NCI-H345 (cell line): ENCODE results near the gene RASA2.
"Not testable (repeated sequence)": the region's sequence is repeated elsewhere in the genome, so short reads cannot be mapped to it uniquely, and the experiment has no call there.

Experiments used
- DNase-seq: peaks from one replicate; lab custom pipeline; 2025; lab: John Stamatoyannopoulos, UW

Gene RASA2

GRCh38 chr3:141498598-141499223, 11.9 kb downstream of the RASA2 start:
- DNase-seq: no peak

GRCh38 chr3:141499284-141499683, 12.5 kb downstream of the RASA2 start:
- DNase-seq: no peak

DNA sequence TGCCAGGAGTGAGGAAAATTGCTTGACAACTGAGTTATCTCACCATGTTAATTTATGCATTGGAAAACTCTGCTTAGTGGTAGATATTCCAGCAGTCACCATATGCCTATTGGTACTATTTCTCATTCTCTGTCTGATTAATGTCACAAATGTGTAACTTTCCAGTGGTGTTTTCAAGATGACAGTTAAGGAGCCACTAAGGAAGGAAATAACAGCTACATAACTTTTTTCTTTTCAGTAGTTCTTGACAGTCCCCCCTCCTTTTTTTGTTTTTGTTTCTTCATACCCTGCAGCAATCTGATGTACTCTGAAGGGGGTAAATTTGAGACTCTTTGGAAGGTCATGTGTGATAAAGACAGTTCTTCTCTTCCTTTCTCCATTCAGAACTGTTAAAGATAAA, 13.1 kb downstream of the RASA2 start:
- DNase-seq: no peak

DNA sequence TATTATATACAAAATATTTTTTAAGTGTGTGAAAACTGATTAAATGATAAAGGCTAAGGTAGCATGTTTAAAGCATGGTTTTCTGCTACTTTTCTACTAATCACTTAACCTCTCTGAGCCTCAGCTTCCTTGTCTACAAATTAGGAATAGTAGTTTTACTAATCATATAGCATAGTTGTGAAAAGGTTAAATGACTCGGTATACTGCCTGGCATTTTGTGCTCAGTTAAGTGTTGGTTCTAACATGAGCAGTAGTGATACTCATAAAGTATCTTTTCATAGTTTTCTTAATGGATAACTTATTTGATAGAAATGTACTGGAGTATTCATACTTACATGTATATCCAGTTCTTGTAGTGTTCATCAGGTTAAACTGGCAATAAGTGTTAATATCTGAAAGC, 13.6 kb downstream of the RASA2 start:
- DNase-seq: no peak

DNA sequence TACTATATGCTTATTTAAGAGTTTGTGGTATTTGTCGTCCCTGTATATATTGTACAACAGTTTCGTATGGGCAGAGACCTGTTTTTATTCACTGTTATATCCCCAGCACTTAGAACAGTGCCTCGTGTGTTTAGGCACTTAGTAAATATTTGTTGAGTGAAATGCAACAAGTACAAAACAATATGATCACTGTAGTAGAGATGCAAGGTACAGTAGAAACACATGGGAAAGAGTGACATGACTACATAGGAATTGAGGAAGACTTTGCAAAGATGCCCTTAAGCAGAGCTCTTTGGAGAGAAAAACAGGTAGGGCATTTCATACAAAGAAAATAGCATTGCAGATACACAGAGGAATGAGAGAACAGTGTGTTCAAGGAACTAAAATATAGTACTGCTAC, 18.3 kb downstream of the RASA2 start:
- no peak for DNase-seq

GRCh38 chr3:141506071-141506470, 19.2 kb downstream of the RASA2 start:
- no peak for DNase-seq

- DNase-seq: no peak
Observed at GRCh38 chr3:141507392-141508066, 20.7 kb downstream of the RASA2 start.

GRCh38 chr3:141508067-141508436, 21.2 kb downstream of the RASA2 start:
- DNase-seq: no peak

GRCh38 chr3:141511361-141511760, 24.5 kb downstream of the RASA2 start:
- DNase-seq: no peak

DNA sequence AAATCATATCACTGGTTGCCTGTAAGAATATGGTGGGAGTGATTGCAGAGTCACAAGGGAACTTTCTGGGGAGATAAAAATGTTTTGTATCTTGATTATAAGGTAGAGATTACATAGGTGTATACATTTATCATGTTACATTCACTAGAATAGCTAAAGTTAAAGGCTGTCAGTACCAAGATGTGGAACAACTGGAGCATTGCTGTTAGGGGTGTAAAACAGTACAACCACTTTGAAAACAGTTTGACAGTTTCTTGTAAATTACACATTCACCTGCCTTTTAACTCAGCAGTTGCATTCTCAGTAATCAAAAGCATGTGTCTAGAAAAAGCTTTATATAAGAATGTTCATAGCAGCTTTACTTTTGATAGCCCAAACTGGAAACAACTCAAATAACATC, 27.6 kb downstream of the RASA2 start:
- DNase-seq: no peak

GRCh38 chr3:141519587-141519986, 32.8 kb downstream of the RASA2 start:
- DNase-seq: no peak

DNA sequence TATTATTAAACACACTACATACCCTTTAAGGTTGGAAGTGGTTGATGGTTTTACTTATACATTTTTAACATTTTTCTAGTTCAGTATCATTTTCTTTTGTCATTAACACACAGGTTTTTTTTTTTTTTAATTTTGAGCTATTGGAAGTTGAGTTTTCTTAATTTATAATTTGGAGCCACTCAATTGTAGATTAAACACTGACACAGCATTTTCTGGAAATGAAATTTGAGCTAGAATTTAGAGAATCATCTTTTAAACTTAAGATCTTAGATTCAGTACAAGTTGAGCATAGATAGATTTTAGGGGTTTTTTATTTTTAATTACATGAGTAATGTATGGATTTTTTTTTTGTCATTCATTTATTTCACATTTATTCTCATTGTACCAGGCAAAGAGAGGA, 35.0 kb downstream of the RASA2 start:
- DNase-seq: no peak

- DNase-seq: no peak
Observed at GRCh38 chr3:141523615-141524375, 37.0 kb downstream of the RASA2 start.

DNA sequence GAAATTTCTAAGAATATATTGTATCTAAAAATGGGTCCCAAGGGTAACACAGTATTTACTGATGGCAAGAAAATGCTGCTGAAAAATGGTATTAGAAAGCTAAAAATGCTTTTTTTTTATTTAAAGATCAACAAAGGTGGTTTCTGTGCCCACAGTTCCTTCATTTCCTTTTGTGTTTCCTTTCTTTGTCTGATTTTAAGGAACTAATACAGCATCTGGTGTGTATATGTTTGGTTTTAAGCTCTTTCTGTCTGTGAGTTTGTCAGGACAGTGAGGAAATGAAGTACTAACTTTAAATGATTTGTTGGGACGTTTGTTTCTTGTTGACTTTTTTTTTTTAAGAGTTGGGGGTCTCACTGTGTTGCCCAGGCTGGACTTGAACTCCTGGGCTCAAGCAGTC, 38.2 kb downstream of the RASA2 start:
- DNase-seq: no peak

GRCh38 chr3:141525814-141526213, 39.0 kb downstream of the RASA2 start:
- no peak for DNase-seq

GRCh38 chr3:141526709-141527108, 39.9 kb downstream of the RASA2 start:
- no peak for DNase-seq

DNA sequence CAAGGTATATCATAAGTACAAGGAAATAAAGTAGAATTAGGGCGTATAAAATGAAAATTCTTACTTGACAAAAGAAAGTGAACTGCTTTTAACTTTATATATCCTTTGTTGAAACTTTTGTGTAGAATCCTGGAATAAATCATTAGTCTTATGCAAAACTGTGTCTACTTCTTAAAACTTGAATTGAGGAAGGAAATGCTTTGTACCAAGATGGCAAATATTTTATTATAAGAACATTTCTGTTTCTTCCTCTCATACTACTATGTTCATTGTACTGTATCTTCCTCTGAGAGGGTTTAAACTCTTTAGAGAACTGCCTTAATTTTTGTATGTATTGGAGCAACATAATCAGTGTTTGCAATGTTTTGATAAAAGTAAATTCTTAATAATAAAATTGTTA, 42.0 kb downstream of the RASA2 start:
- DNase-seq: no peak

DNA sequence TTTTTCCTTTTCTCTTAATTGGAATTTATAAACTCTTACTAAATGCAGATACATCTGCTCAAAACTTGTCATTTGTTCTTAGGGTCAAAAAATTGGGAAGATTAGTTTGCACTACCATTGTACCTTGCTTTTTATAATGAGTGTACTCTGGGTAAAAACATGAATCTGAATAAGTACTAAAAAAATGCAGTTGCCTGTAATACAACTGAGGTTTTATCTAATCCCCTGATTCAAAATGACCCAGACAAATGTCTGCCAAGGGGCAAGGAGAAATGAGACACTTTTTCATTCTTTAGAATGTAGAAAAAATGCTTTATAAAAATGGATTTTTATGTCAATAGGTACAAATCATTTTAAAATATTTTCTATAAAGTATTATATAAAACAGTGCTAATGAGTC, 42.4 kb downstream of the RASA2 start:
- no peak for DNase-seq

- DNase-seq: no peak
Observed at GRCh38 chr3:141529717-141530414, 43.0 kb downstream of the RASA2 start.

- no peak for DNase-seq
Observed at GRCh38 chr3:141530415-141530768, 43.6 kb downstream of the RASA2 start.

GRCh38 chr3:141532609-141533008, 45.8 kb downstream of the RASA2 start:
- no peak for DNase-seq

DNA sequence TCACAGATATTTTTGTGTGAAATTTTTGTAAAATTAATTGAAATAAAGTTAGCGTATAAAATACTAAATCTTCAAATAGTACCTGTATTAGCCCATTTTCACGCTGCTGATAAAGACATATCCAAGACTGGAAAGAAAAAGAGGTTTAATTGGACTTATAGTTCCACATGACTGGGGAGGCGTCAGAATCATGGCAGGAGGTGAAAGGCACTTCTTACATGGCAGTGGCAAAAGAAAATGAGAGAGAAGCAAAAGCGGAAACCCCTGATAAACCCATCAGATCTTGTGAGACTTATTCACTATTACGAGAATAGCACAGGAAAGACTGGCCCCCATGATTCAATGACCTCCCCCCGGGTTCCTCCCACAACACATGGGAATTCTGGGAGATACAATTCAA, 49.2 kb downstream of the RASA2 start:
- DNase-seq: not testable (repeated sequence)

- DNase-seq: no peak
Observed at GRCh38 chr3:141537856-141538255, 51.0 kb downstream of the RASA2 start.
